WTC11 (cell line): ENCODE measurements around the gene VARS2. TPM values are rescaled to one million over a fixed set of nuclear protein-coding genes. Genes with fewer than 3 reads are reported as not detected.

Source experiments
- ATAC-seq: fragments of 200-7000 bp; cut with Tn5 transposase; 2 replicates; pipeline ENCODE4 v1.10.0; 2021; ENCODE audit warnings: mild to moderate bottlenecking, moderate library complexity
- CTCF ChIA-PET: fragments of 300-600 bp; sonication (Branson Sonifier 250); formaldehyde crosslinking; loops from one replicate; lab custom pipeline; 2021; ENCODE audit warnings: antibody characterized with exemption; lab: Charles Lee
- POLR2A ChIA-PET: fragments of 350-600 bp; sonication (Branson Sonifier 250); formaldehyde crosslinking; loops from one replicate; lab custom pipeline; 2021; ENCODE audit warnings: antibody characterized with exemption; lab: Charles Lee
- DNase-seq: peaks from one replicate; pipeline ENCODE4 v3.0.0; 2021; ENCODE audit warnings: low spot score
- H3K27ac Mint-ChIP-seq: 2 replicates; pipeline ENCODE4 v1.8.0; 2021; ENCODE audit warnings: mixed read lengths
- H3K27me3 Mint-ChIP-seq: 2 replicates; pipeline ENCODE4 v1.8.0; 2021; ENCODE audit warnings: low read depth, mild to moderate bottlenecking, moderate library complexity, mixed read lengths
- H3K36me3 Mint-ChIP-seq: 2 replicates; pipeline ENCODE4 v1.8.0; 2021; ENCODE audit warnings: mixed read lengths
- H3K4me1 Mint-ChIP-seq: 2 replicates; pipeline ENCODE4 v1.8.0; 2022; ENCODE audit warnings: mixed read lengths
- H3K4me3 Mint-ChIP-seq: 2 replicates; pipeline ENCODE4 v1.8.0; 2021; ENCODE audit warnings: mild to moderate bottlenecking, moderate library complexity, mixed read lengths
- H3K9me3 Mint-ChIP-seq: 2 replicates; pipeline ENCODE4 v1.8.0; 2021; ENCODE audit warnings: mixed read lengths
- FOXJ3 ChIP-seq: sonication (generic); formaldehyde crosslinking; IDR thresholded peaks from 2 replicates; pipeline ENCODE4 v1.9.0; 2021; ENCODE audit warnings: missing genetic modification reagents, mild to moderate bottlenecking, borderline replicate concordance
- FOXK1 ChIP-seq: sonication (generic); formaldehyde crosslinking; IDR thresholded peaks from 2 replicates; pipeline ENCODE4 v1.8.0; 2022; ENCODE audit warnings: mild to moderate bottlenecking, moderate library complexity, missing genetic modification reagents
- FOXP1 ChIP-seq: sonication (generic); formaldehyde crosslinking; IDR thresholded peaks from 2 replicates; pipeline ENCODE4 v1.8.0; 2022; ENCODE audit warnings: missing genetic modification reagents, mild to moderate bottlenecking, moderate library complexity, borderline replicate concordance
- GTF2I ChIP-seq: fragments of 250-450 bp; sonication (Bioruptor Pico); conservative IDR thresholded peaks from 2 replicates; pipeline ENCODE4 v1.4.0; 2021; ENCODE audit warnings: mild to moderate bottlenecking
- JAZF1 ChIP-seq: fragments of 250-450 bp; sonication (Bioruptor Pico); IDR thresholded peaks from 2 replicates; pipeline ENCODE4 v1.9.0; 2021; ENCODE audit warnings: moderate library complexity, mild to moderate bottlenecking, inconsistent platforms
- NR1H2 ChIP-seq: sonication (generic); formaldehyde crosslinking; IDR thresholded peaks from 2 replicates; pipeline ENCODE4 v1.9.0; 2021; ENCODE audit warnings: mild to moderate bottlenecking, moderate library complexity, missing genetic modification reagents
- NR2C2 ChIP-seq: sonication (generic); formaldehyde crosslinking; IDR thresholded peaks from 2 replicates; pipeline ENCODE4 v1.8.0; 2022; ENCODE audit warnings: mild to moderate bottlenecking, missing genetic modification reagents
- SP1 ChIP-seq: sonication (generic); formaldehyde crosslinking; conservative IDR thresholded peaks from 2 replicates; pipeline ENCODE4 v1.8.1; 2022; ENCODE audit warnings: missing genetic modification reagents
- ZNF317 ChIP-seq: sonication (generic); formaldehyde crosslinking; IDR thresholded peaks from 2 replicates; pipeline ENCODE4 v1.8.1; 2023; ENCODE audit warnings: low read depth, mild to moderate bottlenecking, moderate library complexity, missing genetic modification reagents, borderline replicate concordance
- ZNF416 ChIP-seq: fragments of 250-450 bp; sonication (Bioruptor Pico); IDR thresholded peaks from 2 replicates; pipeline ENCODE4 v1.9.0; 2021; ENCODE audit warnings: mild to moderate bottlenecking, inconsistent platforms
- ZNF671 ChIP-seq: fragments of 250-450 bp; sonication (Bioruptor Pico); IDR thresholded peaks from 2 replicates; pipeline ENCODE4 v1.8.0; 2021; ENCODE audit warnings: mild to moderate bottlenecking
- total RNA-seq: library from RNA; stranded (reverse); gene quantifications from 3 replicates; pipeline ENCODE4 v1.2.3, GENCODE V29; 2021
- TF ChIP-seq, protein P1 (sequence below): fragments of 250-450 bp; sonication (Bioruptor Pico); IDR thresholded peaks from 2 replicates; pipeline ENCODE4 v1.9.0; 2021; ENCODE audit warnings: mild to moderate bottlenecking
- TF ChIP-seq, protein P2 (sequence below): sonication (generic); formaldehyde crosslinking; IDR thresholded peaks from 2 replicates; pipeline ENCODE4 v1.8.1; 2022; ENCODE audit warnings: mild to moderate bottlenecking, moderate library complexity, missing genetic modification reagents
- TF ChIP-seq, protein P3 (sequence below): sonication (generic); formaldehyde crosslinking; IDR thresholded peaks from 2 replicates; pipeline ENCODE4 v1.8.1; 2023; ENCODE audit warnings: mild to moderate bottlenecking, missing genetic modification reagents
- TF ChIP-seq, protein P4 (sequence below): sonication (generic); formaldehyde crosslinking; IDR thresholded peaks from 2 replicates; pipeline ENCODE4 v1.8.1; 2022; ENCODE audit warnings: mild to moderate bottlenecking, missing genetic modification reagents, moderate library complexity, borderline replicate concordance
- TF ChIP-seq, protein P5 (sequence below): sonication (generic); formaldehyde crosslinking; IDR thresholded peaks from 2 replicates; pipeline ENCODE4 v1.8.1; 2022; ENCODE audit warnings: low read depth, mild to moderate bottlenecking, moderate library complexity, missing genetic modification reagents, borderline replicate concordance

VARS2 gene
- total RNA-seq, 1 experiment from 2014 or later: 65.6 TPM

DNA sequence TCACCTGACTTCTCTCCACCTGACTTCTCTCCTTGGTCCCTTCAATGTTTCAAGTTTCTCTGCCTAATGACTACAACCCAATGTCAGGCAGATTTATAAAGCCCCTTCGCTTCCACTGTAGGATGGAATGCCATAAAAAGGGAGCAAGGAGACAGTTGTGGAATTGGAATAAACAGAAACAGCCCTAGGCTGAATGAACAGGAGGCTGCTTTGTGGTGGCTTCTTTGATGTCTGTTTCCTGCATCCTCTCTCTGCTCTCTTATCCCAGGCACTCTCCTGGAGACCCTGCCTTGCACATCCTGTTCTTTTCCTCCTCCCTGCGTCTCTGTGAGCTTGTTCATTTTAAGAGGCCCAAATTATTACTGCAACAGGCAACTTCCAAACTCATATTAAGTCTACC, 43.7 kb downstream of the VARS2 start (continued):
- TF ChIP-seq, protein P1, sequence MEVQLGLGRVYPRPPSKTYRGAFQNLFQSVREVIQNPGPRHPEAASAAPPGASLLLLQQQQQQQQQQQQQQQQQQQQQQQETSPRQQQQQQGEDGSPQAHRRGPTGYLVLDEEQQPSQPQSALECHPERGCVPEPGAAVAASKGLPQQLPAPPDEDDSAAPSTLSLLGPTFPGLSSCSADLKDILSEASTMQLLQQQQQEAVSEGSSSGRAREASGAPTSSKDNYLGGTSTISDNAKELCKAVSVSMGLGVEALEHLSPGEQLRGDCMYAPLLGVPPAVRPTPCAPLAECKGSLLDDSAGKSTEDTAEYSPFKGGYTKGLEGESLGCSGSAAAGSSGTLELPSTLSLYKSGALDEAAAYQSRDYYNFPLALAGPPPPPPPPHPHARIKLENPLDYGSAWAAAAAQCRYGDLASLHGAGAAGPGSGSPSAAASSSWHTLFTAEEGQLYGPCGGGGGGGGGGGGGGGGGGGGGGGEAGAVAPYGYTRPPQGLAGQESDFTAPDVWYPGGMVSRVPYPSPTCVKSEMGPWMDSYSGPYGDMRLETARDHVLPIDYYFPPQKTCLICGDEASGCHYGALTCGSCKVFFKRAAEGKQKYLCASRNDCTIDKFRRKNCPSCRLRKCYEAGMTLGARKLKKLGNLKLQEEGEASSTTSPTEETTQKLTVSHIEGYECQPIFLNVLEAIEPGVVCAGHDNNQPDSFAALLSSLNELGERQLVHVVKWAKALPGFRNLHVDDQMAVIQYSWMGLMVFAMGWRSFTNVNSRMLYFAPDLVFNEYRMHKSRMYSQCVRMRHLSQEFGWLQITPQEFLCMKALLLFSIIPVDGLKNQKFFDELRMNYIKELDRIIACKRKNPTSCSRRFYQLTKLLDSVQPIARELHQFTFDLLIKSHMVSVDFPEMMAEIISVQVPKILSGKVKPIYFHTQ (CRISPR knock-in tag): no peak
- no peak for TF ChIP-seq FOXK1 (CRISPR knock-in tag)
- TF ChIP-seq ZNF317 (CRISPR knock-in tag): no peak

DNA sequence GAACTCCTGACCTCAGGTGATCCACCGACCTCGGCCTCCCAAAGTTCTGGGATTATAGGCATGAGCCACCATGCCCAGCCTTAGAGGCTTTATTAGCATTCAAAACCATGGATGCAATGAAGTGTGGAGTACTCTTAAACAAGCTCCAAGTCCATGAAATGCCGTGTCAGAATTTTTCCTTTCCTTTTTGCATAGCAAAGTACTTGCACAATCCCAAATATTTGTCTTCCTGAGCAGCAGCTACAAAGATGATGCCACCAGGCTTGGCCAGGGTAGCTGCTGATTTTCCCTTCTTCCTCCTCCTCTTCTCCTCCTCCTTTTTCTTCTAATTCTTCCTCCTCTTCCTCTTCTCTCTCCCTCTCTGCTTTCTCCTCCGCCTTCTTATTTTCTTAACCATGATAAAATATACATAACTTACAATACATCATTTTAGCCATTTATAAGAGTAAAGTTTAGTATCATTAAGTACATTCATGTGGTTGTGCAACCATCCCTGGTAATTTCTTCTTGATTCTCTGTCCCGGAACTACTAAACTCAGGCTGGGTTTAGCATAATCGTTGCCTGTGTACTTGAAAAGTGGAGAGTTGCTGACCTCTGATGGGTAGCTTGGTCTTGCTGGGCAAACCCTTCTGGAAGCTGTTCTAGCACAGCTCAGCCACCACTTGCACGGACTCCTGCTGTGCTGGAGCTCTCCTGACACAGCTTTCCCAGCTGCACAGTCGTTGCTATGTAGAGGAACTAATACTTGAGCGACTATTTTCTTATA, 47.1 kb downstream of the VARS2 start:
- Mint-ChIP-seq H3K9me3 (peaks cover 22% of the 10 kb centered on the region), H3K27ac (no peak overlapping the region), H3K36me3 (no peaks in the 10 kb centered on the region), H3K27me3 (peaks cover 32% of the 10 kb centered on the region), H3K4me3 (no peak overlapping the region), H3K4me1 (peaks cover 13% of the 10 kb centered on the region)
- no peak for ATAC-seq
- TF ChIP-seq FOXJ3 (CRISPR knock-in tag) (no peak), ZNF671 (CRISPR knock-in tag) (no peak), GTF2I (CRISPR knock-in tag) (no peak), JAZF1 (CRISPR knock-in tag) (no peak), ZNF416 (CRISPR knock-in tag) (no peak), ZNF317 (CRISPR knock-in tag) (no peak), NR1H2 (CRISPR knock-in tag) (no peak), FOXP1 (CRISPR knock-in tag) (no peak), NR2C2 (no peak), SP1 (no peak)
- TF ChIP-seq, protein P2, sequence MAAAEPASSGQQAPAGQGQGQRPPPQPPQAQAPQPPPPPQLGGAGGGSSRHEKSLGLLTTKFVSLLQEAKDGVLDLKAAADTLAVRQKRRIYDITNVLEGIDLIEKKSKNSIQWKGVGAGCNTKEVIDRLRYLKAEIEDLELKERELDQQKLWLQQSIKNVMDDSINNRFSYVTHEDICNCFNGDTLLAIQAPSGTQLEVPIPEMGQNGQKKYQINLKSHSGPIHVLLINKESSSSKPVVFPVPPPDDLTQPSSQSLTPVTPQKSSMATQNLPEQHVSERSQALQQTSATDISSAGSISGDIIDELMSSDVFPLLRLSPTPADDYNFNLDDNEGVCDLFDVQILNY (CRISPR knock-in tag): no peak
- TF ChIP-seq, protein P3, sequence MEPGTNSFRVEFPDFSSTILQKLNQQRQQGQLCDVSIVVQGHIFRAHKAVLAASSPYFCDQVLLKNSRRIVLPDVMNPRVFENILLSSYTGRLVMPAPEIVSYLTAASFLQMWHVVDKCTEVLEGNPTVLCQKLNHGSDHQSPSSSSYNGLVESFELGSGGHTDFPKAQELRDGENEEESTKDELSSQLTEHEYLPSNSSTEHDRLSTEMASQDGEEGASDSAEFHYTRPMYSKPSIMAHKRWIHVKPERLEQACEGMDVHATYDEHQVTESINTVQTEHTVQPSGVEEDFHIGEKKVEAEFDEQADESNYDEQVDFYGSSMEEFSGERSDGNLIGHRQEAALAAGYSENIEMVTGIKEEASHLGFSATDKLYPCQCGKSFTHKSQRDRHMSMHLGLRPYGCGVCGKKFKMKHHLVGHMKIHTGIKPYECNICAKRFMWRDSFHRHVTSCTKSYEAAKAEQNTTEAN: no peak
- TF ChIP-seq, protein P4, sequence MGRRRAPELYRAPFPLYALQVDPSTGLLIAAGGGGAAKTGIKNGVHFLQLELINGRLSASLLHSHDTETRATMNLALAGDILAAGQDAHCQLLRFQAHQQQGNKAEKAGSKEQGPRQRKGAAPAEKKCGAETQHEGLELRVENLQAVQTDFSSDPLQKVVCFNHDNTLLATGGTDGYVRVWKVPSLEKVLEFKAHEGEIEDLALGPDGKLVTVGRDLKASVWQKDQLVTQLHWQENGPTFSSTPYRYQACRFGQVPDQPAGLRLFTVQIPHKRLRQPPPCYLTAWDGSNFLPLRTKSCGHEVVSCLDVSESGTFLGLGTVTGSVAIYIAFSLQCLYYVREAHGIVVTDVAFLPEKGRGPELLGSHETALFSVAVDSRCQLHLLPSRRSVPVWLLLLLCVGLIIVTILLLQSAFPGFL (CRISPR knock-in tag): no peak
- TF ChIP-seq, protein P5, sequence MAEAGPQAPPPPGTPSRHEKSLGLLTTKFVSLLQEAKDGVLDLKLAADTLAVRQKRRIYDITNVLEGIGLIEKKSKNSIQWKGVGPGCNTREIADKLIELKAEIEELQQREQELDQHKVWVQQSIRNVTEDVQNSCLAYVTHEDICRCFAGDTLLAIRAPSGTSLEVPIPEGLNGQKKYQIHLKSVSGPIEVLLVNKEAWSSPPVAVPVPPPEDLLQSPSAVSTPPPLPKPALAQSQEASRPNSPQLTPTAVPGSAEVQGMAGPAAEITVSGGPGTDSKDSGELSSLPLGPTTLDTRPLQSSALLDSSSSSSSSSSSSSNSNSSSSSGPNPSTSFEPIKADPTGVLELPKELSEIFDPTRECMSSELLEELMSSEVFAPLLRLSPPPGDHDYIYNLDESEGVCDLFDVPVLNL (CRISPR knock-in tag): no peak
- DNase-seq: no peak
- ChIA-PET CTCF (interaction anchor here (0.5 to 2.1 kb wide), 5 partner anchors 19 to 530 kb away, joined by 3 to 5 read pairs (median 4); no protein-coding TSS in a partner anchor), POLR2A (no interaction called here)
